Measurements from ENCODE around the gene NCAPG2. TPM values are rescaled to one million over a fixed set of nuclear protein-coding genes. Genes with fewer than 3 reads are reported as not detected.

Gene NCAPG2
- total RNA-seq, 1 experiment from 2014 or later: 99.4 TPM

DNA sequence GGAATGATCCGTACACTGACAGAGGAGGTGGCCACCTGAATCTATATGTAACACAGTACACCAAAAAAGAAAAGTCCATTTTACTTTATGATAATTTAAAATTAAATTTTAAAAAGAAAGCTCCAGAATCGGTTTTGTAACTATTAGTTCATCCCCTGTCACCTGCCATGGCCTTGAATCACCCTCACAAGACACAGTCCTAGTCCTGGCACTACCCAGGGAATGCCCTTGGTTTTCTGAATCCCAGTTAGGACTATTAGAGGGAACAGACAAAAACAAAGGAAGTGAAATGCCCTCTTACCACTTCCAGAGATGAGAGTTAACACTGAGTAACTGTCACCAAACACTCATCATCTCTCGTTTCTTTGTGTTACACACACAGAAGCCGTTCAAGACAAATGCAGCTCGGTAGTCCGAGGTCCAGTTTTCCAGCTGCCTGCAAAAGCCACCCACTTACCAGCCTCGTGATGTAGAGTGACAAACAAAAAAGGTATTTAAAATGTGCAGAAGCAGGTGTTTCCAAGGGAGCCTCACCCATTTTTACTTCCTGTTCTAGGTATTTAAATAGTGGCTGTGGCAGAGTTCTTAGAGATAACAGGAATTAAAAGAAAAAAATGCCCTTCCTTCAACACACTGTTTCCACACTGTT, 123.0 kb downstream of the NCAPG2 start:
- no peak overlapping the region for H4K91ac ChIP-seq (ENCODE audit: insufficient read length, low read depth, low read length)
- no peaks in the 10 kb centered on the region for H4K20me1 ChIP-seq (ENCODE audit: control insufficient read depth, insufficient read depth, insufficient read length)
- TF ChIP-seq, protein P1, sequence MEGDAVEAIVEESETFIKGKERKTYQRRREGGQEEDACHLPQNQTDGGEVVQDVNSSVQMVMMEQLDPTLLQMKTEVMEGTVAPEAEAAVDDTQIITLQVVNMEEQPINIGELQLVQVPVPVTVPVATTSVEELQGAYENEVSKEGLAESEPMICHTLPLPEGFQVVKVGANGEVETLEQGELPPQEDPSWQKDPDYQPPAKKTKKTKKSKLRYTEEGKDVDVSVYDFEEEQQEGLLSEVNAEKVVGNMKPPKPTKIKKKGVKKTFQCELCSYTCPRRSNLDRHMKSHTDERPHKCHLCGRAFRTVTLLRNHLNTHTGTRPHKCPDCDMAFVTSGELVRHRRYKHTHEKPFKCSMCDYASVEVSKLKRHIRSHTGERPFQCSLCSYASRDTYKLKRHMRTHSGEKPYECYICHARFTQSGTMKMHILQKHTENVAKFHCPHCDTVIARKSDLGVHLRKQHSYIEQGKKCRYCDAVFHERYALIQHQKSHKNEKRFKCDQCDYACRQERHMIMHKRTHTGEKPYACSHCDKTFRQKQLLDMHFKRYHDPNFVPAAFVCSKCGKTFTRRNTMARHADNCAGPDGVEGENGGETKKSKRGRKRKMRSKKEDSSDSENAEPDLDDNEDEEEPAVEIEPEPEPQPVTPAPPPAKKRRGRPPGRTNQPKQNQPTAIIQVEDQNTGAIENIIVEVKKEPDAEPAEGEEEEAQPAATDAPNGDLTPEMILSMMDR (conservative IDR thresholded peaks at IDR 0.05): no peak
- no peak overlapping the region for H3K4ac ChIP-seq (ENCODE audit: low read depth, low read length)
- H3K79me1 ChIP-seq (ENCODE audit: insufficient read depth, low read depth, low read length, poor library complexity, severe bottlenecking): no peaks in the 10 kb centered on the region
- H3K27ac ChIP-seq (ENCODE audit: insufficient read length, low read depth, low read length): no peak overlapping the region
- peaks cover under 1% of the 10 kb centered on the region for H3K23me2 ChIP-seq (ENCODE audit: insufficient read length, low read depth, low read length, poor library complexity, severe bottlenecking)
- Mint-ChIP-seq H3K36me3 (ENCODE audit: insufficient read depth in 1 of 3, low read depth in 3 of 3) (peaks cover 16 to 41% (median 16%) of the 10 kb centered on the region in 3 experiments), H3K27ac (no peak overlapping the region), H3K27me3 (ENCODE audit: low read depth) (peaks cover 79% of the 10 kb centered on the region), H3K4me1 (peaks cover 12 to 24% of the 10 kb centered on the region in 2 experiments), H3K4me3 (no peak overlapping the region), H3K9me3 (peaks cover 21 to 30% of the 10 kb centered on the region in 2 experiments)
- H2BK12ac ChIP-seq (ENCODE audit: insufficient read length, low read depth, low read length): no peak overlapping the region
- no peak overlapping the region for H2BK120ac ChIP-seq (ENCODE audit: low read depth, low read length, poor library complexity, severe bottlenecking)
- H3K14ac ChIP-seq (ENCODE audit: insufficient read depth, low read length): no peak overlapping the region
- no peak overlapping the region for H3K18ac ChIP-seq (ENCODE audit: insufficient read length, low read depth, low read length)
- no peaks in the 10 kb centered on the region for H3K79me2 ChIP-seq (ENCODE audit: insufficient read depth, low read length)
- H4K5ac ChIP-seq (ENCODE audit: insufficient read length, low read depth, low read length): no peak overlapping the region
- peaks cover 10% of the 10 kb centered on the region for H3K9me3 ChIP-seq (ENCODE audit: control insufficient read depth, low read depth, low read length)
- H2AFZ ChIP-seq (ENCODE audit: low read length): no peak overlapping the region
- no peak overlapping the region for H2BK15ac ChIP-seq (ENCODE audit: low read depth, low read length)
- no CpG with 5 or more reads among the region's 7 CpGs for WGBS (ENCODE audit: extremely low coverage, insufficient read length, low lambda C conversion rate)
- no peak overlapping the region for H2AK5ac ChIP-seq (ENCODE audit: insufficient read length, low read length)
- H3K56ac ChIP-seq (ENCODE audit: insufficient read length, low read depth, low read length): no peak overlapping the region
- no peak overlapping the region for H2BK5ac ChIP-seq (ENCODE audit: insufficient read length, low read length)
- H3K9ac ChIP-seq (ENCODE audit: extremely low read depth, insufficient read length, low read length): no peak overlapping the region
- H3T11ph ChIP-seq (ENCODE audit: low read length): no peak overlapping the region
- H2BK20ac ChIP-seq (ENCODE audit: low read depth, low read length, poor library complexity, severe bottlenecking): no peak overlapping the region
- no peak overlapping the region for H3K4me2 ChIP-seq (ENCODE audit: insufficient read depth, insufficient read length, low read length)
- H3K27me3 ChIP-seq (ENCODE audit: insufficient read depth, low read length): peaks cover 5% of the 10 kb centered on the region; the same call in 1 of the 2 replicates
- H3K23ac ChIP-seq (ENCODE audit: insufficient read length, low read depth, low read length): no peak overlapping the region
- H4K8ac ChIP-seq (replicated peaks; ENCODE audit: insufficient read length, low read depth, low read length): no peak overlapping the region
- no peaks in the 10 kb centered on the region for H3K4me1 ChIP-seq (ENCODE audit: insufficient read depth, low read length)
- DNase-seq: no peak

Small RNAs within 50 kb of the gene (microRNA-seq; reads per million reads assigned to microRNA genes)
- not detected for gene MIR5707 (ENCODE audit: borderline microRNAs expressed)

Other genes with a start within 250 kb of the NCAPG2 start
- 5.2 and 5.7 TPM in 2 replicates for gene PTPRN2, start 117.0 kb downstream of the NCAPG2 start, total RNA-seq (2021)
- 36.7 and 39.0 TPM in 2 replicates for gene ESYT2, start 124.7 kb upstream of the NCAPG2 start, total RNA-seq (2021)
- gene DYNC2I1, start 151.8 kb upstream of the NCAPG2 start, total RNA-seq (2021): 11.5 and 13.2 TPM in 2 replicates